ENCODE measurements around the gene PRSS57. TPM values are rescaled to one million over a fixed set of nuclear protein-coding genes. Genes with fewer than 3 reads are reported as not detected.
A peak's percentile ranks its signal among the peaks of the same experiment; 100 is the strongest.

PRSS57 gene
- total and polyA plus RNA-seq, 2 of the 13 experiments (the other 11 are each of a cell fraction or from before 2014, with no cell fraction given): 0.12 TPM; not detected in 1

DNA sequence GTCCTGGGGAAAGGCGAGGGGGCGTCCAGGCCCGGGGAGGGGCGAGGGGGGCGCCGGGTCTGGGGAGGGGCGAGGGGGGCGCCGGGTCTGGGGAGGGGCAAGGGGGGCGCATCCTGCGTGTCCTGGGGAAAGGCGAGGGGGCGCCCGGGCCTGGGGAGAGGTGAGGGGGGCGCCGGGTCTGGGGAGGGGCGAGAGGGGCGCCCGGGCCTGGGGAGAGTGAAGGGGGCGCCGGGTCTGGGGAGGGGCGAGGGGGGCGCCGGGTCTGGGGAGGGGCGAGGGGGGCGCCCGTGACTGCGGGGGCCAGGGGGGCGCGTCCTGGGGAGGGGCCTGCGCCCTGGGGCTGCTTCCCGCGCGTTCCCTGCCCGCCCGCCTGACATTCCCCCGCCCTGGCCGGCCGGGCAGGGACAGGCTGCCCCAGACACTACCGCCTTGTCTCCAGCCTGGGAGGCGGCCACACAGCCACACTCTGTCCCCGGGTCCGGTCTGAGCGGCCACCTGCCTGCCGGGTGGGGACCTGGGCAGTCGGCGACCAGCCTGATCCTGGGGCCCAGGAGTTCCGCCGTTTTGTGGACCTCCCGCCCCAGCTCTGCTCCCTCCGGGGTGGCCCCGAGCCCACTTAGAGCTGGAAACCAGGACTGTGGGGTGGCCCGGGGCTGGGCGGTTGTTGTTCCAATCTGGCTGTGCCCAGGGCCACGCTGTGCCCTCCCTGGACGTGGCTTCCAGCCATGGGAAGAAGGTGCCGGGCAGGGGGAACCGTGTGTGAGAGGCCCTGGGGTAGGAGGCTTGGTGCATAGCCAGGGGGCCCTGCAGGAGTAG lies 25.3 kb upstream of the PRSS57 start (continued):
- TF ChIP-seq, protein P1, sequence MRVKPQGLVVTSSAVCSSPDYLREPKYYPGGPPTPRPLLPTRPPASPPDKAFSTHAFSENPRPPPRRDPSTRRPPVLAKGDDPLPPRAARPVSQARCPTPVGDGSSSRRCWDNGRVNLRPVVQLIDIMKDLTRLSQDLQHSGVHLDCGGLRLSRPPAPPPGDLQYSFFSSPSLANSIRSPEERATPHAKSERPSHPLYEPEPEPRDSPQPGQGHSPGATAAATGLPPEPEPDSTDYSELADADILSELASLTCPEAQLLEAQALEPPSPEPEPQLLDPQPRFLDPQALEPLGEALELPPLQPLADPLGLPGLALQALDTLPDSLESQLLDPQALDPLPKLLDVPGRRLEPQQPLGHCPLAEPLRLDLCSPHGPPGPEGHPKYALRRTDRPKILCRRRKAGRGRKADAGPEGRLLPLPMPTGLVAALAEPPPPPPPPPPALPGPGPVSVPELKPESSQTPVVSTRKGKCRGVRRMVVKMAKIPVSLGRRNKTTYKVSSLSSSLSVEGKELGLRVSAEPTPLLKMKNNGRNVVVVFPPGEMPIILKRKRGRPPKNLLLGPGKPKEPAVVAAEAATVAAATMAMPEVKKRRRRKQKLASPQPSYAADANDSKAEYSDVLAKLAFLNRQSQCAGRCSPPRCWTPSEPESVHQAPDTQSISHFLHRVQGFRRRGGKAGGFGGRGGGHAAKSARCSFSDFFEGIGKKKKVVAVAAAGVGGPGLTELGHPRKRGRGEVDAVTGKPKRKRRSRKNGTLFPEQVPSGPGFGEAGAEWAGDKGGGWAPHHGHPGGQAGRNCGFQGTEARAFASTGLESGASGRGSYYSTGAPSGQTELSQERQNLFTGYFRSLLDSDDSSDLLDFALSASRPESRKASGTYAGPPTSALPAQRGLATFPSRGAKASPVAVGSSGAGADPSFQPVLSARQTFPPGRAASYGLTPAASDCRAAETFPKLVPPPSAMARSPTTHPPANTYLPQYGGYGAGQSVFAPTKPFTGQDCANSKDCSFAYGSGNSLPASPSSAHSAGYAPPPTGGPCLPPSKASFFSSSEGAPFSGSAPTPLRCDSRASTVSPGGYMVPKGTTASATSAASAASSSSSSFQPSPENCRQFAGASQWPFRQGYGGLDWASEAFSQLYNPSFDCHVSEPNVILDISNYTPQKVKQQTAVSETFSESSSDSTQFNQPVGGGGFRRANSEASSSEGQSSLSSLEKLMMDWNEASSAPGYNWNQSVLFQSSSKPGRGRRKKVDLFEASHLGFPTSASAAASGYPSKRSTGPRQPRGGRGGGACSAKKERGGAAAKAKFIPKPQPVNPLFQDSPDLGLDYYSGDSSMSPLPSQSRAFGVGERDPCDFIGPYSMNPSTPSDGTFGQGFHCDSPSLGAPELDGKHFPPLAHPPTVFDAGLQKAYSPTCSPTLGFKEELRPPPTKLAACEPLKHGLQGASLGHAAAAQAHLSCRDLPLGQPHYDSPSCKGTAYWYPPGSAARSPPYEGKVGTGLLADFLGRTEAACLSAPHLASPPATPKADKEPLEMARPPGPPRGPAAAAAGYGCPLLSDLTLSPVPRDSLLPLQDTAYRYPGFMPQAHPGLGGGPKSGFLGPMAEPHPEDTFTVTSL (CRISPR knock-in tag; IDR thresholded peaks at IDR 0.05; ENCODE audit: borderline replicate concordance): no peak
- TF ChIP-seq MED8 (CRISPR knock-in tag; IDR thresholded peaks at IDR 0.05; ENCODE audit: insufficient replicate concordance) (no peak), NR1H2 (CRISPR knock-in tag; IDR thresholded peaks at IDR 0.05; ENCODE audit: borderline replicate concordance, low read depth) (no peak), RARA (CRISPR knock-in tag; IDR thresholded peaks at IDR 0.05) (peak; percentile 16; the same call in 1 of the 2 replicates), MAZ (IDR thresholded peaks at IDR 0.05; ENCODE audit: borderline replicate concordance, low read depth, low read length) (no peak), MAZ (CRISPR knock-in tag; IDR thresholded peaks at IDR 0.05; ENCODE audit: low read depth) (no peak), ZNF510 (CRISPR knock-in tag; IDR thresholded peaks at IDR 0.05; ENCODE audit: low read depth) (no peak), ZBTB42 (CRISPR knock-in tag; IDR thresholded peaks at IDR 0.05) (no peak), RFX1 (IDR thresholded peaks at IDR 0.05) (no peak), SP1 (IDR thresholded peaks at IDR 0.05) (no peak), SP1 (CRISPR knock-in tag; IDR thresholded peaks at IDR 0.05) (no peak), ZNF746 (CRISPR knock-in tag; IDR thresholded peaks at IDR 0.05) (no peak), CBX2 (IDR thresholded peaks at IDR 0.05; ENCODE audit: low read depth, low read length) (no peak), CBX2 (CRISPR knock-in tag; IDR thresholded peaks at IDR 0.05; ENCODE audit: low read depth) (no peak), ZNF33B (CRISPR knock-in tag; IDR thresholded peaks at IDR 0.05) (0 out of 2 replicates have a peak, but pooled peaks have one; percentile 34), ZNF20 (CRISPR knock-in tag; IDR thresholded peaks at IDR 0.05) (no peak)
- TF ChIP-seq, protein P2, sequence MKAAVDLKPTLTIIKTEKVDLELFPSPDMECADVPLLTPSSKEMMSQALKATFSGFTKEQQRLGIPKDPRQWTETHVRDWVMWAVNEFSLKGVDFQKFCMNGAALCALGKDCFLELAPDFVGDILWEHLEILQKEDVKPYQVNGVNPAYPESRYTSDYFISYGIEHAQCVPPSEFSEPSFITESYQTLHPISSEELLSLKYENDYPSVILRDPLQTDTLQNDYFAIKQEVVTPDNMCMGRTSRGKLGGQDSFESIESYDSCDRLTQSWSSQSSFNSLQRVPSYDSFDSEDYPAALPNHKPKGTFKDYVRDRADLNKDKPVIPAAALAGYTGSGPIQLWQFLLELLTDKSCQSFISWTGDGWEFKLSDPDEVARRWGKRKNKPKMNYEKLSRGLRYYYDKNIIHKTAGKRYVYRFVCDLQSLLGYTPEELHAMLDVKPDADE (CRISPR knock-in tag; IDR thresholded peaks at IDR 0.05): no peak
- TF ChIP-seq, protein P3, sequence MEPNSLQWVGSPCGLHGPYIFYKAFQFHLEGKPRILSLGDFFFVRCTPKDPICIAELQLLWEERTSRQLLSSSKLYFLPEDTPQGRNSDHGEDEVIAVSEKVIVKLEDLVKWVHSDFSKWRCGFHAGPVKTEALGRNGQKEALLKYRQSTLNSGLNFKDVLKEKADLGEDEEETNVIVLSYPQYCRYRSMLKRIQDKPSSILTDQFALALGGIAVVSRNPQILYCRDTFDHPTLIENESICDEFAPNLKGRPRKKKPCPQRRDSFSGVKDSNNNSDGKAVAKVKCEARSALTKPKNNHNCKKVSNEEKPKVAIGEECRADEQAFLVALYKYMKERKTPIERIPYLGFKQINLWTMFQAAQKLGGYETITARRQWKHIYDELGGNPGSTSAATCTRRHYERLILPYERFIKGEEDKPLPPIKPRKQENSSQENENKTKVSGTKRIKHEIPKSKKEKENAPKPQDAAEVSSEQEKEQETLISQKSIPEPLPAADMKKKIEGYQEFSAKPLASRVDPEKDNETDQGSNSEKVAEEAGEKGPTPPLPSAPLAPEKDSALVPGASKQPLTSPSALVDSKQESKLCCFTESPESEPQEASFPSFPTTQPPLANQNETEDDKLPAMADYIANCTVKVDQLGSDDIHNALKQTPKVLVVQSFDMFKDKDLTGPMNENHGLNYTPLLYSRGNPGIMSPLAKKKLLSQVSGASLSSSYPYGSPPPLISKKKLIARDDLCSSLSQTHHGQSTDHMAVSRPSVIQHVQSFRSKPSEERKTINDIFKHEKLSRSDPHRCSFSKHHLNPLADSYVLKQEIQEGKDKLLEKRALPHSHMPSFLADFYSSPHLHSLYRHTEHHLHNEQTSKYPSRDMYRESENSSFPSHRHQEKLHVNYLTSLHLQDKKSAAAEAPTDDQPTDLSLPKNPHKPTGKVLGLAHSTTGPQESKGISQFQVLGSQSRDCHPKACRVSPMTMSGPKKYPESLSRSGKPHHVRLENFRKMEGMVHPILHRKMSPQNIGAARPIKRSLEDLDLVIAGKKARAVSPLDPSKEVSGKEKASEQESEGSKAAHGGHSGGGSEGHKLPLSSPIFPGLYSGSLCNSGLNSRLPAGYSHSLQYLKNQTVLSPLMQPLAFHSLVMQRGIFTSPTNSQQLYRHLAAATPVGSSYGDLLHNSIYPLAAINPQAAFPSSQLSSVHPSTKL (CRISPR knock-in tag; IDR thresholded peaks at IDR 0.05): no peak
- TF ChIP-seq, protein P4, sequence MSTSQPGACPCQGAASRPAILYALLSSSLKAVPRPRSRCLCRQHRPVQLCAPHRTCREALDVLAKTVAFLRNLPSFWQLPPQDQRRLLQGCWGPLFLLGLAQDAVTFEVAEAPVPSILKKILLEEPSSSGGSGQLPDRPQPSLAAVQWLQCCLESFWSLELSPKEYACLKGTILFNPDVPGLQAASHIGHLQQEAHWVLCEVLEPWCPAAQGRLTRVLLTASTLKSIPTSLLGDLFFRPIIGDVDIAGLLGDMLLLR (CRISPR knock-in tag; IDR thresholded peaks at IDR 0.05): 0 out of 2 replicates have a peak, but pooled peaks have one; percentile 22

Measured in HepG2 (cell line).